K562 (cell line): ENCODE measurements around the gene DAPK1. TPM values are rescaled to one million over a fixed set of nuclear protein-coding genes. Genes with fewer than 3 reads are reported as not detected.

Experiments
- CHD2 ChIP-seq: IDR thresholded peaks from 2 replicates; pipeline ENCODE4 v1.6.1; 2011; ENCODE audit warnings: low read depth, low read length
- KLF16 ChIP-seq: IDR thresholded peaks from 2 replicates; pipeline ENCODE4 v1.6.1; 2016; ENCODE audit warnings: antibody characterized with exemption
- SMARCA5 ChIP-seq: fragments of 450-650 bp; IDR thresholded peaks from 2 replicates; pipeline ENCODE4 v1.6.1; 2016
- TCFL5 ChIP-seq: fragments of 250-450 bp; sonication (Bioruptor Pico); conservative IDR thresholded peaks from 2 replicates; pipeline ENCODE4 v1.6.1; 2021; ENCODE audit warnings: mild to moderate bottlenecking, moderate library complexity, matching md5 sums
- ZBED1 ChIP-seq: IDR thresholded peaks from 2 replicates; pipeline ENCODE4 v1.6.1; 2014
- ZFP1 ChIP-seq: fragments of 450-650 bp; formaldehyde crosslinking; IDR thresholded peaks from 2 replicates; pipeline ENCODE4 v1.4.0; 2020; ENCODE audit warnings: mild to moderate bottlenecking, mixed read lengths
- ZNF57 ChIP-seq: fragments of 450-650 bp; formaldehyde crosslinking; IDR thresholded peaks from 2 replicates; pipeline ENCODE4 v1.4.0; 2020; ENCODE audit warnings: mild to moderate bottlenecking, moderate library complexity
- ZNF695 ChIP-seq: fragments of 450-650 bp; formaldehyde crosslinking; IDR thresholded peaks from 2 replicates; pipeline ENCODE4 v1.4.0; 2020; ENCODE audit warnings: mild to moderate bottlenecking, moderate library complexity
- polyA plus RNA-seq, 8 experiments: library from polyadenylated mRNA; depleted of rRNA in 4 of 8; stranded (reverse) in 5 of 8; unstranded in 3 of 8; fragments of >200 nt; fragmentation: Nextera tagmentation in 2 of 8; fragmentation: Illumina TruSeq in 1 of 8; extraction: Ambion mirVana in 2 of 8; extraction: Trizol in 1 of 8; gene quantifications; 2 replicates each; pipeline versions ENCODE4 v1.2.1 to v1.2.3, GENCODE V29; 2011 to 2014; ENCODE audit warnings: inconsistent platforms in 1 of 8, missing spikeins in 1 of 8
- total RNA-seq, 7 experiments: library from RNA; depleted of rRNA in 6 of 7; stranded (reverse); fragments of >200 nt in 6 of 7; fragmentation: Illumina TruSeq in 2 of 7; extraction: Trizol in 2 of 7; gene quantifications; 2 replicates each; pipeline versions ENCODE4 v1.2.1 to v1.2.3, GENCODE V29; 2011 to 2021; ENCODE audit warnings: low replicate concordance in 1 of 7
- TF ChIP-seq, protein P1 (sequence below), 2 experiments: fragments of 150-350 bp in 1 of 2; IDR thresholded peaks; 2 replicates each; pipeline ENCODE4 v1.6.1; 2012 to 2016; ENCODE audit warnings: low read depth in 2 of 2, low read length in 2 of 2, mild to moderate bottlenecking in 1 of 2, moderate library complexity in 1 of 2
- TF ChIP-seq, protein P2 (sequence below): fragments of 250-450 bp; sonication (Bioruptor Pico); IDR thresholded peaks from 2 replicates; pipeline ENCODE4 v1.5.0; 2020; ENCODE audit warnings: mild to moderate bottlenecking
- TF ChIP-seq, protein P3 (sequence below): fragments of 450-650 bp; formaldehyde crosslinking; IDR thresholded peaks from 2 replicates; pipeline ENCODE4 v1.4.0; 2022; ENCODE audit warnings: missing genetic modification characterization

The DAPK1 gene
- total and polyA plus RNA-seq, 9 of the 15 experiments (the other 6 are each of a cell fraction or from before 2014, with no cell fraction given) = 1.7 to 26.4 (median 15.8) TPM

DNA sequence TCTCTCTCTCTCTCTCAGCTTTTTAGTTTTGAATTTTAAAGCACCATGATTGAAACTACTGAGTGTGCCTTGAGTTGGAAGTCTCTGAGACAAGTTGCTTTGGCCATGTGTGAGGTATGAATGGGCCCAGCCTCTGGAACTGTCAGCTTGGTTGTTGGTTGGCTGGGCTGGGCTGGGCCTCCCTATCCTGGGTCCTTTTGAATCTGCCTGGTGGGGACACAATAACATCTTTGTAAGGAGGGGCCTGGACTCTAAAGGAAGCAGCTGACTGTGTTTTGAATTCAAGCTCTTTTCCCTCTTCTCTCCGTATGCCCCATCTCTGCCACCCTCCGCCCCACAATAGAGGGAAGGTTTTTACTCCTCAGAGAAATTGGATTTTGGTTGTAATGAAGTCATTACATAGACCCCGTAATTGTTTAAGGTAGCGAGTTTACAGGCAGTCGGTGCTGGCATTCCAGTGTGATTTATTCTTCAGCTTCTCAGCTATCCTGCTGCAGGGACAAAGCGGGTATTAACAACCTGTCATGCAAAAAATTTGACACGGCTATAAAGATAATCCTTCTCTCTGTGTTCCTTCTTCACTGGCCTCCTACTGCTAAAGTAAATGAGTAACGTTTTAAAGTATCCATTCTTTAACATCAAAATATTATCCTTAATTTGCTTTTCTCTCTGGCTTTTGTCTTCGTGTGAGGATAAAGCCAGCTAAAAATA, 105.4 kb downstream of the DAPK1 start (continued):
- TF ChIP-seq, protein P1, sequence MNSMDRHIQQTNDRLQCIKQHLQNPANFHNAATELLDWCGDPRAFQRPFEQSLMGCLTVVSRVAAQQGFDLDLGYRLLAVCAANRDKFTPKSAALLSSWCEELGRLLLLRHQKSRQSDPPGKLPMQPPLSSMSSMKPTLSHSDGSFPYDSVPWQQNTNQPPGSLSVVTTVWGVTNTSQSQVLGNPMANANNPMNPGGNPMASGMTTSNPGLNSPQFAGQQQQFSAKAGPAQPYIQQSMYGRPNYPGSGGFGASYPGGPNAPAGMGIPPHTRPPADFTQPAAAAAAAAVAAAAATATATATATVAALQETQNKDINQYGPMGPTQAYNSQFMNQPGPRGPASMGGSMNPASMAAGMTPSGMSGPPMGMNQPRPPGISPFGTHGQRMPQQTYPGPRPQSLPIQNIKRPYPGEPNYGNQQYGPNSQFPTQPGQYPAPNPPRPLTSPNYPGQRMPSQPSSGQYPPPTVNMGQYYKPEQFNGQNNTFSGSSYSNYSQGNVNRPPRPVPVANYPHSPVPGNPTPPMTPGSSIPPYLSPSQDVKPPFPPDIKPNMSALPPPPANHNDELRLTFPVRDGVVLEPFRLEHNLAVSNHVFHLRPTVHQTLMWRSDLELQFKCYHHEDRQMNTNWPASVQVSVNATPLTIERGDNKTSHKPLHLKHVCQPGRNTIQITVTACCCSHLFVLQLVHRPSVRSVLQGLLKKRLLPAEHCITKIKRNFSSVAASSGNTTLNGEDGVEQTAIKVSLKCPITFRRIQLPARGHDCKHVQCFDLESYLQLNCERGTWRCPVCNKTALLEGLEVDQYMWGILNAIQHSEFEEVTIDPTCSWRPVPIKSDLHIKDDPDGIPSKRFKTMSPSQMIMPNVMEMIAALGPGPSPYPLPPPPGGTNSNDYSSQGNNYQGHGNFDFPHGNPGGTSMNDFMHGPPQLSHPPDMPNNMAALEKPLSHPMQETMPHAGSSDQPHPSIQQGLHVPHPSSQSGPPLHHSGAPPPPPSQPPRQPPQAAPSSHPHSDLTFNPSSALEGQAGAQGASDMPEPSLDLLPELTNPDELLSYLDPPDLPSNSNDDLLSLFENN (IDR thresholded peaks at IDR 0.05; ENCODE audit: low read depth in 2 of 2, low read length in 2 of 2) = no peak
- TF ChIP-seq TCFL5 = no peak
- TF ChIP-seq ZBED1 = no peak
- TF ChIP-seq ZFP1 (CRISPR knock-in tag) = no peak
- TF ChIP-seq KLF16 = no peak
- TF ChIP-seq ZNF695 (CRISPR knock-in tag) = no peak
- TF ChIP-seq ZNF57 (CRISPR knock-in tag) = no peak
- TF ChIP-seq, protein P2, sequence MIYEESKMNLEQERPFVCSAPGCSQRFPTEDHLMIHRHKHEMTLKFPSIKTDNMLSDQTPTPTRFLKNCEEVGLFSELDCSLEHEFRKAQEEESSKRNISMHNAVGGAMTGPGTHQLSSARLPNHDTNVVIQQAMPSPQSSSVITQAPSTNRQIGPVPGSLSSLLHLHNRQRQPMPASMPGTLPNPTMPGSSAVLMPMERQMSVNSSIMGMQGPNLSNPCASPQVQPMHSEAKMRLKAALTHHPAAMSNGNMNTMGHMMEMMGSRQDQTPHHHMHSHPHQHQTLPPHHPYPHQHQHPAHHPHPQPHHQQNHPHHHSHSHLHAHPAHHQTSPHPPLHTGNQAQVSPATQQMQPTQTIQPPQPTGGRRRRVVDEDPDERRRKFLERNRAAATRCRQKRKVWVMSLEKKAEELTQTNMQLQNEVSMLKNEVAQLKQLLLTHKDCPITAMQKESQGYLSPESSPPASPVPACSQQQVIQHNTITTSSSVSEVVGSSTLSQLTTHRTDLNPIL (CRISPR knock-in tag) = no peak
- no peak for TF ChIP-seq CHD2
- TF ChIP-seq, protein P3, sequence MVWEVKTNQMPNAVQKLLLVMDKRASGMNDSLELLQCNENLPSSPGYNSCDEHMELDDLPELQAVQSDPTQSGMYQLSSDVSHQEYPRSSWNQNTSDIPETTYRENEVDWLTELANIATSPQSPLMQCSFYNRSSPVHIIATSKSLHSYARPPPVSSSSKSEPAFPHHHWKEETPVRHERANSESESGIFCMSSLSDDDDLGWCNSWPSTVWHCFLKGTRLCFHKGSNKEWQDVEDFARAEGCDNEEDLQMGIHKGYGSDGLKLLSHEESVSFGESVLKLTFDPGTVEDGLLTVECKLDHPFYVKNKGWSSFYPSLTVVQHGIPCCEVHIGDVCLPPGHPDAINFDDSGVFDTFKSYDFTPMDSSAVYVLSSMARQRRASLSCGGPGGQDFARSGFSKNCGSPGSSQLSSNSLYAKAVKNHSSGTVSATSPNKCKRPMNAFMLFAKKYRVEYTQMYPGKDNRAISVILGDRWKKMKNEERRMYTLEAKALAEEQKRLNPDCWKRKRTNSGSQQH (CRISPR knock-in tag) = no peak
- no peak for TF ChIP-seq SMARCA5
